ENCODE results near the gene CCDC187. TPM values are rescaled to one million over a fixed set of nuclear protein-coding genes. Genes with fewer than 3 reads are reported as not detected.

The CCDC187 gene
- total RNA-seq, 4 donors from 2014 or later, result 0.20 TPM; not detected in 3

DNA sequence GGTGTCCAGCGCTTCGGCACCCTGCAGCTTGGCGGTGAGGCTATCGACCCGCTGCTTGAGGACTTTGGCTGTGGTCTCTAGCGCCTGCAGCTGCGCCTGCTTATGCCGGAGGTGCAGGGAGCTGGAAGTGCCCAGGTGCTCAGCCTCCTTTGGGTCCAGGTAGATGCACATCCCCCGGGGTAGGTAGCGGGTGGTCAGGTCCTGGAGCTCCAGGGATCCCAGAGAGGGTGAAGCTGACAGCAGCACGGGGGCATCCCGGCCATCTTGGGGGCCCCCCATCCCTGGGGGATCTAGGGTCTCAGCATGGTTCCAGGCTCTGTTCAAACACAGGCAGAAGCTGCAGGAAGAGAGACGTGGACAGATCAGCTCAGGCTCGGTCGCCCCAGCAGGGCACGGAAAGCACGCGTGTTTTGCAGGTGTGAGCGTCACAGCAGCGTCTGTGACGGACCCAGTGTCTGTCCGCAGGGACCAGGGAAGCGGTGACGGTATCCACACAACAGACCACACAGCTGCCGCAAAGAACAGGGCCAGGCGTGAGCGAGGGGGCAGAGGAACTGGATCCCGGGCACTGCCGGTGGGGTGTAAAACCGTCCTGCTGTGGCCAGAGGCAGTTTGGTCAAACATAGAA is 17.4 kb downstream of the CCDC187 start:
- Histone ChIP-seq H3K4me1 (peaks cover 0 to 12% (median 5%) of the 10 kb centered on the region in 4 donors), H3K4me3 (no peak overlapping the region), H3K27ac (no peak overlapping the region), H3K36me3 (no peaks in the 10 kb centered on the region), H3K27me3 (peaks cover 0 to 57% of the 10 kb centered on the region in 2 donors), H3K9me3 (no peaks in the 10 kb centered on the region)
- TF ChIP-seq, protein P1, sequence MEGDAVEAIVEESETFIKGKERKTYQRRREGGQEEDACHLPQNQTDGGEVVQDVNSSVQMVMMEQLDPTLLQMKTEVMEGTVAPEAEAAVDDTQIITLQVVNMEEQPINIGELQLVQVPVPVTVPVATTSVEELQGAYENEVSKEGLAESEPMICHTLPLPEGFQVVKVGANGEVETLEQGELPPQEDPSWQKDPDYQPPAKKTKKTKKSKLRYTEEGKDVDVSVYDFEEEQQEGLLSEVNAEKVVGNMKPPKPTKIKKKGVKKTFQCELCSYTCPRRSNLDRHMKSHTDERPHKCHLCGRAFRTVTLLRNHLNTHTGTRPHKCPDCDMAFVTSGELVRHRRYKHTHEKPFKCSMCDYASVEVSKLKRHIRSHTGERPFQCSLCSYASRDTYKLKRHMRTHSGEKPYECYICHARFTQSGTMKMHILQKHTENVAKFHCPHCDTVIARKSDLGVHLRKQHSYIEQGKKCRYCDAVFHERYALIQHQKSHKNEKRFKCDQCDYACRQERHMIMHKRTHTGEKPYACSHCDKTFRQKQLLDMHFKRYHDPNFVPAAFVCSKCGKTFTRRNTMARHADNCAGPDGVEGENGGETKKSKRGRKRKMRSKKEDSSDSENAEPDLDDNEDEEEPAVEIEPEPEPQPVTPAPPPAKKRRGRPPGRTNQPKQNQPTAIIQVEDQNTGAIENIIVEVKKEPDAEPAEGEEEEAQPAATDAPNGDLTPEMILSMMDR (IDR thresholded peaks at IDR 0.05), result no peak
- TF ChIP-seq EP300 (IDR thresholded peaks at IDR 0.05) (no peak), POLR2A (IDR thresholded peaks at IDR 0.05) (no peak)
- no peak for DNase-seq (ENCODE audit: low spot score in 2 of 2)
- whole genome bisulfite sequencing, 2 donors, result 77 to 81% methylated on average over 26 to 30 of the region's 30 CpGs

DNA sequence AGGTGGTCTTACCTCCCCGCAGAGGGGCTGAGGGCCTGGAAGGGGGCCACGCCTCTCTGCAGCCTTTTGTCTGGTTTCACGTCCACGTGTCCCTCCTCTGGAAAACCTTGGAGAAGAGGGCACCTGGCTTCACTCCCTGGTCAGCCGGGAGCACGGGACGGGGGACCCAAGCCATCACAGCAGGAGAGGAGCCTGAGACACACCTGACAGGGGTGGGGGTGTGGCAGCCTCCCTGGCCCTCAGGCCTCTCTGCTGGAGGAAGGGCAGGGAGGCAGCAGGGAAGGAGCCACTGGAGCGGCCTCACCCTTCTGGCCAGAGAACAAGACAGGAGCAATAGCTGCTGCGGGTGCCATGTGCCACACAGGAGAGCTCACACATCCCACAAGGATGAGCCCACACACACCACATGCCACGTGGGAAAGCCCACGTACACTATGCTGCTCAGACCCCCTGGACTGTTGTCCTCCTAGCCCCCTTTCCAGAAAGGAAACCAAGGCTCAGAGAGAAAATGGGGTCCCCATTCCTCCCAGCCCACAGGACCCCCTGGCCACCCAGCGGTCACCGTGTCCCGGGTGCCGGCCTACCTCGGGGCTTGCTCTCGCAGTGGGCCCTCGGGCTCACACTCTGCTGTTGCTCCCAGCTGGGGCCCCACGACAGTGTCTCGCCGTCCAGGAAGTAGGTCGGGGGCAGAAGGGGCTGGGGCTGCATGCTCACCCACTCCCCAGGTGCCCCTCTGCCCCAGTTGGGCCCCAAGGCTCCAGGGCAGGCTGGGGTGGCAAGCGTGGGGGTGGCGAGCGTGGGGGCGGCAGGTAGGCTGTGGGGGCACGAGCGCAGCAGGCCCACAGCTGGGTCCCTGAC is 18.2 kb downstream of the CCDC187 start:
- no peak overlapping the region for H3K4me3 ChIP-seq
- peaks cover 0 to 12% (median 5%) of the 10 kb centered on the region in 4 donors for H3K4me1 ChIP-seq
- H3K27ac ChIP-seq, result no peak overlapping the region
- 80 to 82% methylated on average over 22 to 26 of the region's 28 CpGs for WGBS, 2 donors
- no peaks in the 10 kb centered on the region for H3K9me3 ChIP-seq
- no peaks in the 10 kb centered on the region for H3K36me3 ChIP-seq
- TF ChIP-seq EP300 (IDR thresholded peaks at IDR 0.05) (no peak), POLR2A (IDR thresholded peaks at IDR 0.05) (no peak)
- TF ChIP-seq, protein P1 (IDR thresholded peaks at IDR 0.05), result no peak
- H3K27me3 ChIP-seq, result peaks cover 0 to 51% of the 10 kb centered on the region in 2 donors
- no peak for DNase-seq (ENCODE audit: low spot score in 2 of 2)

DNA sequence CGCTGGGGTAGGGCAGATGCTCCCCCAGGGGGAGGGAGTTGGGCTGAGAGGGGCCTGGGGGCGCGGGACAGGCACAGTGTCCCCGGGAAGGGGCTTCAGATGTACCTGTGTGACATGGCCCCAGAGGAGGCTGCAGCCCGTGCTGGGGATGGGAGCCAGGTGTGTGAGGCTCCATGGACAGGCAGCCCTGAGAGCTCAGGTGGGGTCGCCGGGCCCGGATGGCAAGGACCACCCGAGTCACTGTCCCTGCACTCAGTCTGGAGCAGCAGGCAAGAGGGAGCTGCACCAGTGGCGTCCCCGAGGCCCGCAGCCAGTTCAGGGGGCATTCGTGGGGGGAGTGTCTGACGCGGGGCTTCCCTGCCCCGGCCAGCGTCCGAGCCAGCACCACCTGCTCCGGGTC is 18.9 kb downstream of the CCDC187 start:
- Histone ChIP-seq H3K27me3 (peaks cover 0 to 44% of the 10 kb centered on the region in 2 donors), H3K9me3 (no peaks in the 10 kb centered on the region), H3K36me3 (no peaks in the 10 kb centered on the region), H3K4me3 (no peak overlapping the region), H3K27ac (no peak overlapping the region), H3K4me1 (peaks cover 0 to 12% (median 5%) of the 10 kb centered on the region in 4 donors)
- WGBS, 2 donors, result 81% methylated on average over 19 of the region's 19 CpGs; no CpG with 5 or more reads in 1 of the 2 donors
- DNase-seq (ENCODE audit: low spot score in 2 of 2), result no peak
- TF ChIP-seq POLR2A (IDR thresholded peaks at IDR 0.05) (no peak), EP300 (IDR thresholded peaks at IDR 0.05) (no peak)
- TF ChIP-seq, protein P1 (IDR thresholded peaks at IDR 0.05), result no peak

GRCh38 chr9:136284311-136284710 is 19.6 kb downstream of the CCDC187 start:
- Histone ChIP-seq H3K4me3 (no peak overlapping the region), H3K27ac (no peak overlapping the region), H3K27me3 (peaks cover 0 to 49% of the 10 kb centered on the region in 2 donors), H3K9me3 (no peaks in the 10 kb centered on the region), H3K36me3 (no peaks in the 10 kb centered on the region), H3K4me1 (peaks cover 0 to 12% (median 5%) of the 10 kb centered on the region in 4 donors)
- TF ChIP-seq EP300 (IDR thresholded peaks at IDR 0.05) (no peak), POLR2A (IDR thresholded peaks at IDR 0.05) (no peak)
- TF ChIP-seq, protein P1 (IDR thresholded peaks at IDR 0.05), result no peak
- no peak for DNase-seq (ENCODE audit: low spot score in 2 of 2)
- 66 to 75% methylated on average over 15 to 19 of the region's 22 CpGs for WGBS, 2 donors

Measured in tibial nerve (tissue), 4 donors.